NCI-H526 treated with DMSO at 0.1 percent for 48 hours (cell line): ENCODE data around the gene TRIM9.
"Not testable (repeated sequence)": the region's sequence is repeated elsewhere in the genome, so short reads cannot be mapped to it uniquely, and the experiment has no call there.

Experiments
- DNase-seq: peaks from one replicate; lab custom pipeline; 2025; lab: John Stamatoyannopoulos, UW

Gene TRIM9

GRCh38 chr14:50964683-50965390, 130.1 kb downstream of the TRIM9 start:
- DNase-seq: no peak

GRCh38 chr14:50963919-50964318, 131.0 kb downstream of the TRIM9 start:
- no peak for DNase-seq

GRCh38 chr14:50961605-50962221, 133.2 kb downstream of the TRIM9 start:
- DNase-seq: no peak

GRCh38 chr14:50957296-50957695, 137.6 kb downstream of the TRIM9 start:
- no peak for DNase-seq

GRCh38 chr14:50956421-50956820, 138.5 kb downstream of the TRIM9 start:
- not testable (repeated sequence) for DNase-seq

- peak; percentile 6 for DNase-seq
Measured at GRCh38 chr14:50955373-50956043, 139.4 kb downstream of the TRIM9 start.

- DNase-seq: peak; percentile 18
Measured at GRCh38 chr14:50954811-50955372, 140.0 kb downstream of the TRIM9 start.

GRCh38 chr14:50953502-50953901, 141.4 kb downstream of the TRIM9 start:
- DNase-seq: no peak

- DNase-seq: no peak
Measured at GRCh38 chr14:50951032-50951431, 143.9 kb downstream of the TRIM9 start.

GRCh38 chr14:50948205-50948604, 146.7 kb downstream of the TRIM9 start:
- DNase-seq: no peak

- no peak for DNase-seq
Measured at GRCh38 chr14:50947446-50947845, 147.5 kb downstream of the TRIM9 start.

- DNase-seq: no peak
Measured at GRCh38 chr14:50946234-50946935, 148.5 kb downstream of the TRIM9 start.

GRCh38 chr14:50944647-50945413, 150.1 kb downstream of the TRIM9 start:
- DNase-seq: peak; percentile 54

GRCh38 chr14:50943943-50944646, 150.8 kb downstream of the TRIM9 start, which contains the start of gene PYGL:
TSS of gene PYGL (minus strand) at chr14:50944483. CDS start at chr14:50944403, 80 bp downstream.
- peak; percentile 14 for DNase-seq

- no peak for DNase-seq
Measured at GRCh38 chr14:50943261-50943942, 151.5 kb downstream of the TRIM9 start.

GRCh38 chr14:50941638-50942037, 153.3 kb downstream of the TRIM9 start:
- DNase-seq: not testable (repeated sequence)

GRCh38 chr14:50941151-50941550, 153.8 kb downstream of the TRIM9 start:
- no peak for DNase-seq

GRCh38 chr14:50937800-50938199, 157.1 kb downstream of the TRIM9 start:
- DNase-seq: no peak

GRCh38 chr14:50937325-50937724, 157.6 kb downstream of the TRIM9 start:
- no peak for DNase-seq

- no peak for DNase-seq
Measured at GRCh38 chr14:50936882-50937281, 158.0 kb downstream of the TRIM9 start.
